ENCODE measurements around the gene CHDH.

- TF ChIP-seq CTCF (IDR thresholded peaks at IDR 0.05; ENCODE audit: poor library complexity) (no peak), EZH2phosphoT487 (IDR thresholded peaks at IDR 0.05; ENCODE audit: low read depth, severe bottlenecking, unreplicated experiment) (no peak)
These were observed 4.9 kb downstream of the CHDH start for GRCh38 chr3:53841296-53841695.

Measured in hepatocyte (in vitro differentiated cells).